Left lobe of liver (tissue), 2 donors: ENCODE measurements around the gene RAB34. TPM values are rescaled to one million over a fixed set of nuclear protein-coding genes. Genes with fewer than 3 reads are reported as not detected.
"Not testable (repeated sequence)": the region's sequence is repeated elsewhere in the genome, so short reads cannot be mapped to it uniquely, and the experiment has no call there.

Source experiments
- ATAC-seq: fragments of 200-7000 bp; cut with Tn5 transposase; one replicate; pipeline ENCODE4 v1.9.1; 2020; ENCODE audit warnings: mild to moderate bottlenecking, moderate library complexity
- DNase-seq: peaks from one replicate; pipeline ENCODE4 v3.0.0-alpha.2; 2020; ENCODE audit warnings: low spot score
- total RNA-seq: library from RNA; stranded (reverse); gene quantifications from one replicate; pipeline ENCODE4 v1.2.1, GENCODE V29; 2021
- donor health status: DM: no; HTN: no; CAD: no; lungs with moderate emphysema.
- donor health status: DM: no; HTN: yes; CAD: no.

RAB34 gene
- total RNA-seq, 1 donor from 2014 or later: 4.9 TPM

GRCh38 chr17:28728364-28729200 is 10.9 kb upstream of the RAB34 start, which contains the start of gene NEK8:
Gene NEK8 (plus strand): TSS chr17:28728788. CDS start chr17:28728814, 26 bp downstream.
- DNase-seq (peak; percentile 95), ATAC-seq (peak; percentile 70)

DNA sequence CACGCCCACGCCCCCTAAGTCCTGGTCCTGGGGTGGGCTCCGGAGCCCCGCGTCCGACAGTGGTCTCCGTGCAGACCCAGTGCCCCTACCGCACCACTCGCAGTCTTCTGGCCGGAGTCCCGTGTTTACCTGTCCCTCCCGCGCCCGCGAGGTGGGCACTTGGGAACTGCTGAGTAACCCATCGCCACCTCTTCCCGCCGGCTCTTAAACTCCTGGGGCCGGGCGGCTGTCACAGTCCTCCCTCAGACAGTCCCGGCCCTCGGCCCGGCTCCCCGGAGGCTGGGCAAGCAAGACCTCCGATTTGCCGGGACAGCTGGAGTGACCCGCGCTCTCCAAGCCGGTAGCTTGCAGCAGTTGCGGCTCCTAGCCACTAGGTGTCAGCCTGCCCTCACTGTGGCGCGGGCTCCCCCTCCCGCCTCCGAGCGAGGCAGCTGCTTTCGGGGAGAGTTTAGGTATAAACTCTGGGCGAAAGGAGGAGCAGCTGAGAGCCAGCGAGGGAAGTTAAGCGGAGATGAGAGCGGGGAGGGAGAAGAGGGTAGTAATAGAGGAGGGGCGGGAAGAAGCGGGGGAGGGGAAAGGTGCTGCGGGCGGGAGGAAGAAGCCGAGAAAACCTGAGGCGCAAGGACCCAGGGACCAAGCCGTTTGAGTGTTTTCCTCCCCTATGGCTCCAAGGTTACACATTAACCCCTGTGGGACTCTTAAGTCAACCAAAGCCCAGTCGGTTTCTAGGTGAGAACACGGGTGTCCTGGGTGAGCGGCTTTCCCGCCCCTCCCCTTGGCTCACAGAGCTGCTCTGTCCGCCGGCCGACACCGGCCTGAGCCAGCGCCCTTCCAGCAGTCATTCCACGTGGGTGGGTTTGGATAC is 9.2 kb upstream of the RAB34 start:
- ATAC-seq (peak; percentile 79), DNase-seq (peak; percentile 93)

- peak; percentile 58 for ATAC-seq
- DNase-seq: peak; percentile 78
Measured at GRCh38 chr17:28726226-28726626, 8.6 kb upstream of the RAB34 start, which contains the start of gene TLCD1. Gene TLCD1 (minus strand): TSS chr17:28726233. CDS start chr17:28726097, 136 bp downstream.

GRCh38 chr17:28725660-28726225 is 8.1 kb upstream of the RAB34 start:
- ATAC-seq (peak; percentile 34), DNase-seq (peak; percentile 77)

GRCh38 chr17:28725166-28725659 is 7.5 kb upstream of the RAB34 start:
- no peak for DNase-seq

GRCh38 chr17:28724500-28725165 is 7.0 kb upstream of the RAB34 start:
- DNase-seq: no peak
- ATAC-seq: no peak

More at GRCh38 chr17:28725166-28725659, 7.5 kb upstream of the RAB34 start:
- no peak for ATAC-seq

DNA sequence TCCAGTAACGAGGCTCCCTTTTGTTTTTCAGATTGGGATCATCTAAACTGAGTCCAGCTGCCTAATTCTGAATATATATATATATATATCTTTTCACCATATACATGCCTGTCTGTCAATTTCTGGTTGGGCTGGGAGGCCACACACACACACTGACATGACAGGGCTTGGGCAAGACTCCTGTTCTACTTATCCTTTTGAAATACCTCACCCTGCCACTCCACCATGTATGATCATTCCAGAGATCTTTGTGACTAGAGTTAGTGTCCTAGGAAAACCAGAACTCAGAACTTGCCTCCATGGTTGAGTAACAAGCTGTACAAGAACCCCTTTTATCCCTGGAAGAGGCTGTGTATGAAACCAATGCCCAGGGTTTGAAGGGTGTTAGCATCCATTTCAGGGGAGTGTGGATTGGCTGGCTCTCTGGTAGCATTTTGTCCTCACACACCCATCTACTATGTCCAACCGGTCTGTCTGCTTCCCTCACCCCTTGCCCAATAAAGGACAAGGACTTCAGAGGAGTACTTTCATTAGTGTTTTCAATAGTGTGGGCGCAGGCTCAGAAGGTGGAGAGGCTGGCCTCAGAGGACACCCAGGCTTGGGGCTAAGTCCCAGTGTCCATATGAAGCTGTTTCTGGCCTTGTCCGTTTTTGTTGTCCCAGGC is 6.3 kb upstream of the RAB34 start:
- DNase-seq, ATAC-seq: not testable (repeated sequence)

DNA sequence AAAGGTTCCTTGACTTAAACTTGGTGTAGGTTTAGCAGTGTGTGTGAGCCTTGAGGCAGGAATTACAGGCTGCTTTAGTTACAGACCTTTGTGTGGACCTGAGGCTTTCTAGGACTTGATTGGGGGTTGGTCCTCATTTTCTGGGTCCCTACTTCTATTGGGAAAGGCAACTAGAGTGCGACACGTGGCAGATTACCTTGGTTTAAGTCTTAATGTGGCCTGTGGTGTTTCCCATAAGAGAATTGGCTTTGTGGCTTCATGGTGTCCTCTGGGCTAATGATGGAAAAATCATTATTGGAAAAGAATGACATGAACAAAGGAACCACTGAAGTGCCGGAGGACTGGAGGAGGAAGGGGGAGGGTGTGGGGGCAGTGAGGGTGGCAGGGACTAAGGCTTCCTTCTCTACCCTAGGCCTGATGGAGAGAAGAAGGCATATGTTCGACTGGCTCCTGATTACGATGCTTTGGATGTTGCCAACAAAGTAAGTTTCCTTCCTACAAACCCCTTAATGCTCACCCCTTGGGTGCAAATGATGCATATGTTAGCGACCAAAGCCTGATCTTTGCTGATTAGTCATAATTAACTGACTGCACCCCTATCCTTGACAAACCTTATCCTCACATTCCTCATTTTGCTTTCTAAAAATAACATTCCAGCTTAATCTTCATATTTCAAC is 5.6 kb upstream of the RAB34 start:
- ATAC-seq: no peak
- no peak for DNase-seq

- no peak for DNase-seq
- no peak for ATAC-seq
Measured at GRCh38 chr17:28722417-28723158, 4.9 kb upstream of the RAB34 start.

DNA sequence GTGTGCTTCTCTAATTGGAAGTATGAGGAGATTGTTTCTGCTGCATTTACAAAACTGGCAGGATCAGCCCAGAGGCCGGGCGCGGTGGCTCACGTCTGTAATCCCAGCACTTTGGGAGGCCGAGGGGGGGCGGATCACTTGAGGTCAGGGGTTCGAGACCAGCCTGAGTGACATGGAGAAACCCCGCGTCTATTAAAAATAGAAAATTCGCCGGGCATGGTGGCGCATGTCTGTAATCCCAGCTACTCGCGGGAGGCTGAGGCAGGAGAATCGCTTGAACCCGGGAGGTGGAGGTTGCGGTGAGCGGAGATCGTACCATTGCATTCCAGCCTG is 3.3 kb upstream of the RAB34 start:
- ATAC-seq, DNase-seq: not testable (repeated sequence)

GRCh38 chr17:28720247-28720996 is 2.8 kb upstream of the RAB34 start:
- ATAC-seq (no peak), DNase-seq (no peak)

DNA sequence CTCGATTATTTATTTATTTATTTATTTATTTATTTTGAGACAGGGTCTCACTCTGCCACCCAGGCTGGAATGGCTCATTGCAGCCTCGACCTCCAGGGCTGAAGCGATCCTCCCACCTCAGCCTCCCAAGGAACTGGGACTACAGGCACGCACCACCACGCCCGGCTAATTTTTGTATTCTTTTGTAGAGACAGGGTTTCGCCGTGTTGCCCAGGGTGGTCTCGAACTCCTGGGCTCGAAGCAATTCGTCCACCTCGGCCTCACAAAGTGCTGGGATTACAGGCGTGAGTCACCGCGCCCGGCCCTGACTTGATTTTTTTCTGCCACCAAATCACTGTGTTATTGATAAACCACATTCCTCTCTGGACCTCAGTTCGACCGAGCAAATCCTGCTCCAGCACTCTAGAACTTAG is 1.4 kb upstream of the RAB34 start:
- no peak for DNase-seq
- ATAC-seq: no peak

DNA sequence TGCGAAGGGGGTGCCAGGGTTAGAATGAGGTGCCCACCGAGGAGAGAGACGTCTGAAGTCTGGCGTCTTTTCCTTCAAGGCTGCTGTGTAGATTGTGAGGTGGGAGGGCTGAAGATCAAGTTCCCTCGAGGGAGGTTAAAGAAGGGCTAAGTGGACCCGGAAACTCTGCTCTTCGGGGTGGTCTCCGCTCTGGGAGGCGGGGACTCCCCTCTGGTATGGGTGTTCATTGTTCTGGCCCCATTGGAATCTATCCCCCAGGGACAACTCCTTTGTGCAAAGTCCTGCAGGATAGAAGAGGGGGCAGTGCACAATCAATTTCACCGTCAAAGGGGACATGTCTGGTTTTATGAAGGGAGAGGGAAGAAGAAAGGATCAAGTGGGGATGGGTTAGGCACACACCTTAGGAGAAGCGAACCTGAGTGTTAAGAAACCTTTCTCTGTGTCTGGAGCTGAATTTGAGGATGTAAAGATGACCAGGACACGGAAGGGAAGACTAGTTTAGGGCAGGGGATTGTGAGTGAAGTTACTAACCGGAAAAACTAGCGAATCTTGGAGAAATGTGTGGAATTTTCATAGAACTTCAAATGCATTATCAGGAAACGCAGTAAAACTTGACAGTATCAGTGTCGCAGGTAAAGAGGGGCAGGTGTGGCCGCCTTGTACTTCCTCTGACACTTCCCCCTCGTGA is 809 bp upstream of the RAB34 start:
- no peak for ATAC-seq
- no peak for DNase-seq

DNA sequence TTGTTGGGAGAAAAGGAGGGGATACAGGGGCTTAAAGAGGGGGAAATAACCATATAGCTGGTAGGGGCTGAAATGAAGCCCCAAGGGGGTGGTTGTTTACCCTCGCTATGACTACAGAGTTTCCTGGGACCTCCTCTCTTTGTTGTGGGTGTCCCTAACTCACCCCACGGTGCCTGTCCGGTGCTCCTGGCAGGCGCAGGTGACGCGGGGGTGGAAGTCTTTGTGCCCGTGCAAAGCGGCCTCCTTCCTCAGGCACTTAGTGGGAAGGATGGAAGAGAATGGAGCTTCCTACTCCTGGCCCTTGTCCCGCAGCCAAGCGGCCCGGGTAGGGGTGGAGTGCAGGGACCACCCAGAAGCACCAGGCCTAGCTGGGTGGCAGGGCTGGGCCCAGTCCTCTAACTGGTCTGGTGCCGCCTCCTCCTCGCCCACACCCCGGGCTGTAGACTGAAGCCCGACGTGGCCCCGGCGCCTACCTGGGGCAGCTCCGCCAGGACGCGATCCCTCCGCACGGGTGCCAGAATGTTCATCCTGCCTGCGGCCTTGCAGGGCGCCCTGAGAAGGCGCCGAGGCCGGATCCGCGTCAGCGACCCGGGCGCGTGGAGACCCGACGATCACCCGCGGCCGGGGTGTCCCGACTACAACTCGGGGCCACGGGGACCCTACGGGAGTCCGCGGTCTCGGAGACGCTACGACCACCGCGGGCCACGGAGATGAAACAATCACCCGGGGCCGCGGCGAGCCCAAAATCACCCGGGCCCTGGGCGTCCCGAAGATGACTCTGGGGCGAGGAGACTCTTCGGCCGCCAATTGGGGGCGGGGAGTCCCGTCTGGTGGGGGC is 709 bp downstream of the RAB34 start:
- DNase-seq: no peak
- no peak for ATAC-seq

DNA sequence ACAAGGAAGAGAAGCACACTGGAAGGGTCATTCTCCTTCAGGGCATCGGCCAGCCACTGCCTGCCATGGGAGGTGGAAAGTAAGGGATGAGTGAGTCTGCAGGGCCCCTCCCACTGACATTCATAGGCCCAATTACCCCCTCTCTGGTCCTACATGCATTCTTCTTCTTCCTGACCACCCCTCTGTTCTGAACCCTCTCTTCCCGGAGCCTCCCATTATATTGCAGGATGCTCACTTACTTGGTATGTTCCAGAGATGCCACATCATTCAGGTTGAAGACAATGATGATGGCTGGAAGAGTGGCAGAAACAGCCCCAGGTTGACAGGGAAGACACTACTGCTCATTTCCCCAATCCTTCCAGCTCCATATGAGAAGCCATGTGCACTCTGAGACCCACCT is 2.5 kb downstream of the RAB34 start:
- ATAC-seq (no peak), DNase-seq (no peak)

DNA sequence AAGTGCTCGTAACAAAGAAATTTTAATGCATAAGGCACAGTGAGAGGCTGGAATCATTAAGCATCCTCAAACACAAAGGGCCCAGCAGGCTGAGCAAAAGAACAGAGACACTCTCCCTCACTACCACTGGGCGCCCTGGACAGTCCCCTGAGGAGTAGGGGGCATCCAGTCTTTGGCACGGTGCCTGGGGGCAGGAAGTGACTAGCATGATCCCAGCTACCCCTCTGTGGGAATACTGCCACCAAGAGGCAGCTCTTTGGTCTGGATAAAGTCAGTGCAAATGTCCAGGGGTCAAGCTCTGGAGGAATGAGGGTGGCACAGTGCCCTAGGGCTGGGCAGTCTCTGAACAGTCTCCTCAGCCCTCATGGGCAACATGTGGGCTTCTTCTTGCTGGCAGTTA is 3.4 kb downstream of the RAB34 start:
- no peak for DNase-seq
- no peak for ATAC-seq
